ENCODE data around the gene SDC1. TPM values are rescaled to one million over a fixed set of nuclear protein-coding genes. Genes with fewer than 3 reads are reported as not detected.

SDC1 gene
- total and polyA plus RNA-seq, 9 donors = 6.3 to 37.9 (median 13.9) TPM

- Histone ChIP-seq H3K27me3 (ENCODE audit: control insufficient read depth, insufficient read depth, low read length) (no peaks in the 10 kb centered on the region), H3K4me1 (ENCODE audit: control insufficient read depth, insufficient read depth, low read length) (peaks cover 8% of the 10 kb centered on the region), H3K36me3 (ENCODE audit: control insufficient read depth, insufficient read depth, low read length) (no peaks in the 10 kb centered on the region), H3K4me3 (ENCODE audit: low read length) (no peak overlapping the region), H3K27ac (ENCODE audit: low read length) (no peak overlapping the region), H3K9me3 (replicated peaks; ENCODE audit: control insufficient read depth, low read depth, low read length) (no peaks in the 10 kb centered on the region)
- no peak for DNase-seq
- 88% methylated on average over 1 of the region's 2 CpGs for WGBS (ENCODE audit: insufficient coverage)
Measured at GRCh38 chr2:20214566-20215182, 10.3 kb downstream of the SDC1 start.

- DNase-seq = no peak
- Histone ChIP-seq H3K4me1 (ENCODE audit: control insufficient read depth, insufficient read depth, low read length) (peaks cover 8% of the 10 kb centered on the region), H3K27me3 (ENCODE audit: control insufficient read depth, insufficient read depth, low read length) (no peaks in the 10 kb centered on the region), H3K4me3 (ENCODE audit: low read length) (no peak overlapping the region), H3K9me3 (replicated peaks; ENCODE audit: control insufficient read depth, low read depth, low read length) (no peaks in the 10 kb centered on the region), H3K36me3 (ENCODE audit: control insufficient read depth, insufficient read depth, low read length) (no peaks in the 10 kb centered on the region), H3K27ac (ENCODE audit: low read length) (no peak overlapping the region)
- WGBS (ENCODE audit: insufficient coverage) = 41% methylated on average over 4 of the region's 9 CpGs
Measured at GRCh38 chr2:20213651-20214565, 11.0 kb downstream of the SDC1 start.

GRCh38 chr2:20212871-20213503 is 11.9 kb downstream of the SDC1 start:
- Histone ChIP-seq H3K27me3 (ENCODE audit: control insufficient read depth, insufficient read depth, low read length) (no peaks in the 10 kb centered on the region), H3K27ac (ENCODE audit: low read length) (no peak overlapping the region), H3K36me3 (ENCODE audit: control insufficient read depth, insufficient read depth, low read length) (no peaks in the 10 kb centered on the region), H3K9me3 (replicated peaks; ENCODE audit: control insufficient read depth, low read depth, low read length) (no peaks in the 10 kb centered on the region), H3K4me3 (ENCODE audit: low read length) (no peak overlapping the region), H3K4me1 (ENCODE audit: control insufficient read depth, insufficient read depth, low read length) (peaks cover 8% of the 10 kb centered on the region)
- no peak for DNase-seq
- 85% methylated on average over 12 of the region's 16 CpGs for WGBS (ENCODE audit: insufficient coverage)

GRCh38 chr2:20212459-20212870 is 12.5 kb downstream of the SDC1 start:
- DNase-seq = peak; percentile 38
- Histone ChIP-seq H3K9me3 (replicated peaks; ENCODE audit: control insufficient read depth, low read depth, low read length) (no peaks in the 10 kb centered on the region), H3K4me1 (ENCODE audit: control insufficient read depth, insufficient read depth, low read length) (peaks cover 8% of the 10 kb centered on the region), H3K27me3 (ENCODE audit: control insufficient read depth, insufficient read depth, low read length) (no peaks in the 10 kb centered on the region), H3K27ac (ENCODE audit: low read length) (no peak overlapping the region), H3K4me3 (ENCODE audit: low read length) (no peak overlapping the region), H3K36me3 (ENCODE audit: control insufficient read depth, insufficient read depth, low read length) (no peaks in the 10 kb centered on the region)
- WGBS (ENCODE audit: insufficient coverage) = 39% methylated on average over 9 of the region's 11 CpGs

GRCh38 chr2:20211860-20212458 is 13.0 kb downstream of the SDC1 start:
- no peaks in the 10 kb centered on the region for H3K9me3 ChIP-seq (replicated peaks; ENCODE audit: control insufficient read depth, low read depth, low read length)
- no peak overlapping the region for H3K4me3 ChIP-seq (ENCODE audit: low read length)
- H3K27me3 ChIP-seq (ENCODE audit: control insufficient read depth, insufficient read depth, low read length) = no peaks in the 10 kb centered on the region
- WGBS (ENCODE audit: insufficient coverage) = 65% methylated on average over 9 of the region's 14 CpGs
- no peak for DNase-seq
- H3K36me3 ChIP-seq (ENCODE audit: control insufficient read depth, insufficient read depth, low read length) = no peaks in the 10 kb centered on the region
- no peak overlapping the region for H3K27ac ChIP-seq (ENCODE audit: low read length)
- H3K4me1 ChIP-seq (ENCODE audit: control insufficient read depth, insufficient read depth, low read length) = peaks cover 8% of the 10 kb centered on the region

- 79% methylated on average over 12 of the region's 12 CpGs for WGBS (ENCODE audit: insufficient coverage)
- no peaks in the 10 kb centered on the region for H3K9me3 ChIP-seq (replicated peaks; ENCODE audit: control insufficient read depth, low read depth, low read length)
- no peak for DNase-seq
Measured at GRCh38 chr2:20211420-20211819, 13.5 kb downstream of the SDC1 start.

GRCh38 chr2:20210462-20210861 is 14.5 kb downstream of the SDC1 start:
- H3K36me3 ChIP-seq (ENCODE audit: control insufficient read depth, insufficient read depth, low read length) = no peaks in the 10 kb centered on the region
- no peak overlapping the region for H3K27ac ChIP-seq (ENCODE audit: low read length)
- peaks cover 8% of the 10 kb centered on the region for H3K4me1 ChIP-seq (ENCODE audit: control insufficient read depth, insufficient read depth, low read length)
- 70% methylated on average over 5 of the region's 8 CpGs for WGBS (ENCODE audit: insufficient coverage)
- H3K9me3 ChIP-seq (replicated peaks; ENCODE audit: control insufficient read depth, low read depth, low read length) = no peaks in the 10 kb centered on the region
- no peak for DNase-seq
- H3K4me3 ChIP-seq (ENCODE audit: low read length) = no peak overlapping the region
- no peaks in the 10 kb centered on the region for H3K27me3 ChIP-seq (ENCODE audit: control insufficient read depth, insufficient read depth, low read length)

More at GRCh38 chr2:20211420-20211819, 13.5 kb downstream of the SDC1 start:
- H3K4me3 ChIP-seq (ENCODE audit: low read length) = no peak overlapping the region
- no peaks in the 10 kb centered on the region for H3K36me3 ChIP-seq (ENCODE audit: control insufficient read depth, insufficient read depth, low read length)
- H3K27me3 ChIP-seq (ENCODE audit: control insufficient read depth, insufficient read depth, low read length) = no peaks in the 10 kb centered on the region
- peaks cover 8% of the 10 kb centered on the region for H3K4me1 ChIP-seq (ENCODE audit: control insufficient read depth, insufficient read depth, low read length)
- no peak overlapping the region for H3K27ac ChIP-seq (ENCODE audit: low read length)

GRCh38 chr2:20209373-20210109 is 15.4 kb downstream of the SDC1 start:
- Histone ChIP-seq H3K36me3 (ENCODE audit: control insufficient read depth, insufficient read depth, low read length) (no peaks in the 10 kb centered on the region), H3K4me3 (ENCODE audit: low read length) (no peak overlapping the region), H3K4me1 (ENCODE audit: control insufficient read depth, insufficient read depth, low read length) (peaks cover 8% of the 10 kb centered on the region), H3K9me3 (replicated peaks; ENCODE audit: control insufficient read depth, low read depth, low read length) (no peaks in the 10 kb centered on the region), H3K27ac (ENCODE audit: low read length) (no peak overlapping the region), H3K27me3 (ENCODE audit: control insufficient read depth, insufficient read depth, low read length) (no peaks in the 10 kb centered on the region)
- DNase-seq = no peak
- WGBS (ENCODE audit: insufficient coverage) = 88% methylated on average over 15 of the region's 21 CpGs

GRCh38 chr2:20208476-20208859 is 16.5 kb downstream of the SDC1 start:
- Histone ChIP-seq H3K4me3 (ENCODE audit: low read length) (no peak overlapping the region), H3K36me3 (ENCODE audit: control insufficient read depth, insufficient read depth, low read length) (no peaks in the 10 kb centered on the region), H3K27ac (ENCODE audit: low read length) (no peak overlapping the region), H3K4me1 (ENCODE audit: control insufficient read depth, insufficient read depth, low read length) (peaks cover 8% of the 10 kb centered on the region), H3K27me3 (ENCODE audit: control insufficient read depth, insufficient read depth, low read length) (no peaks in the 10 kb centered on the region), H3K9me3 (replicated peaks; ENCODE audit: control insufficient read depth, low read depth, low read length) (no peaks in the 10 kb centered on the region)
- no peak for DNase-seq
- 31% methylated on average over 5 of the region's 5 CpGs for WGBS (ENCODE audit: insufficient coverage)

All from muscle of leg (tissue), 11 donors.